Suprapubic skin (tissue), 4 donors: ENCODE measurements around the gene PSMG4.

Experiments used
- EP300 ChIP-seq: sonication (generic); formaldehyde crosslinking; IDR thresholded peaks from one replicate; pipeline ENCODE4 v1.6.1; 2017; ENCODE audit warnings: antibody characterized with exemption
- POLR2A ChIP-seq, 2 donors: fragments of 450-650 bp; IDR thresholded peaks; one replicate each; pipeline ENCODE4 v1.6.1; 2017; ENCODE audit warnings: antibody characterized with exemption in 2 of 2, mild to moderate bottlenecking in 2 of 2, moderate library complexity in 2 of 2
- POLR2AphosphoS5 ChIP-seq, 3 donors: sonication (generic); formaldehyde crosslinking; IDR thresholded peaks; one replicate each; pipeline ENCODE4 v1.6.1; 2017; ENCODE audit warnings: antibody characterized with exemption in 3 of 3
- TF ChIP-seq, protein P1 (sequence below), 2 donors: fragments of 200-600 bp in 1 of 2; fragments of 450-650 bp in 1 of 2; sonication (generic) in 1 of 2; IDR thresholded peaks; one replicate each; pipeline ENCODE4 v1.5.1; 2016 to 2019; ENCODE audit warnings: antibody characterized with exemption in 2 of 2, mild to moderate bottlenecking in 1 of 2, moderate library complexity in 1 of 2

DNA sequence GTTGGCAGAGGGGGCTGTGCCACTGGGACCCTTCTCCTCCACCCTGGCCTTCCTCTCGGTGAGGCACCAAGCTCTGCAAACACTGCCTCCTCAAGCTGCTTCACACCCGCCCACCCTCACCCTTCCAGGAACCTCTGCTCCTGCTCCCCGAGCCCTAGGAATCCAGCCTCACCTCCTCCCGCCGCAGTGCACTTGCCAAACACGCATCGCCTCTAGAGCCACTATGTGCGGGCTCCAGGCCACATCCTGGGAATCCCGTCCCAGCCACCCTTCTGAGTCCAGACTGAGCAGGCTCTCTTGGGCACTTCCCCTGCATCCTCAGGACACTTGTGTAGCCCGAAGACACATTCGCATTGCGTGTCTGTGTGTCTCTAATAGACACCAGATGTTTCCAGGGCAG, 18.5 kb downstream of the PSMG4 start:
- TF ChIP-seq, protein P1, sequence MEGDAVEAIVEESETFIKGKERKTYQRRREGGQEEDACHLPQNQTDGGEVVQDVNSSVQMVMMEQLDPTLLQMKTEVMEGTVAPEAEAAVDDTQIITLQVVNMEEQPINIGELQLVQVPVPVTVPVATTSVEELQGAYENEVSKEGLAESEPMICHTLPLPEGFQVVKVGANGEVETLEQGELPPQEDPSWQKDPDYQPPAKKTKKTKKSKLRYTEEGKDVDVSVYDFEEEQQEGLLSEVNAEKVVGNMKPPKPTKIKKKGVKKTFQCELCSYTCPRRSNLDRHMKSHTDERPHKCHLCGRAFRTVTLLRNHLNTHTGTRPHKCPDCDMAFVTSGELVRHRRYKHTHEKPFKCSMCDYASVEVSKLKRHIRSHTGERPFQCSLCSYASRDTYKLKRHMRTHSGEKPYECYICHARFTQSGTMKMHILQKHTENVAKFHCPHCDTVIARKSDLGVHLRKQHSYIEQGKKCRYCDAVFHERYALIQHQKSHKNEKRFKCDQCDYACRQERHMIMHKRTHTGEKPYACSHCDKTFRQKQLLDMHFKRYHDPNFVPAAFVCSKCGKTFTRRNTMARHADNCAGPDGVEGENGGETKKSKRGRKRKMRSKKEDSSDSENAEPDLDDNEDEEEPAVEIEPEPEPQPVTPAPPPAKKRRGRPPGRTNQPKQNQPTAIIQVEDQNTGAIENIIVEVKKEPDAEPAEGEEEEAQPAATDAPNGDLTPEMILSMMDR (IDR thresholded peaks at IDR 0.05): no peak
- TF ChIP-seq POLR2A (IDR thresholded peaks at IDR 0.05): no peak
- TF ChIP-seq POLR2AphosphoS5 (IDR thresholded peaks at IDR 0.05): no peak
- TF ChIP-seq EP300: no peak
